ENCODE data around the gene SLC25A30.
"Not testable (repeated sequence)": the region's sequence is repeated elsewhere in the genome, so short reads cannot be mapped to it uniquely, and the experiment has no call there.

The SLC25A30 gene

GRCh38 chr13:45388664-45389063 is 29.5 kb downstream of the SLC25A30 start:
- no peak for DNase-seq

- DNase-seq = not testable (repeated sequence)
Measured at GRCh38 chr13:45386892-45387575, 31.1 kb downstream of the SLC25A30 start.

GRCh38 chr13:45385907-45386553 is 32.1 kb downstream of the SLC25A30 start:
- DNase-seq = no peak

- no peak for DNase-seq
Measured at GRCh38 chr13:45385320-45385719, 32.9 kb downstream of the SLC25A30 start.

GRCh38 chr13:45384474-45385174 is 33.5 kb downstream of the SLC25A30 start:
- no peak for DNase-seq

GRCh38 chr13:45382739-45383138 is 35.4 kb downstream of the SLC25A30 start:
- DNase-seq = not testable (repeated sequence)

- DNase-seq = no peak
Measured at GRCh38 chr13:45381196-45381595, 37.0 kb downstream of the SLC25A30 start.

- DNase-seq = not testable (repeated sequence)
Measured at GRCh38 chr13:45380708-45381107, 37.5 kb downstream of the SLC25A30 start.

- not testable (repeated sequence) for DNase-seq
Measured at GRCh38 chr13:45379516-45379915, 38.7 kb downstream of the SLC25A30 start.

GRCh38 chr13:45378786-45379185 is 39.4 kb downstream of the SLC25A30 start:
- DNase-seq = not testable (repeated sequence)

GRCh38 chr13:45377314-45377713 is 40.9 kb downstream of the SLC25A30 start:
- DNase-seq = not testable (repeated sequence)

GRCh38 chr13:45376651-45377050 is 41.5 kb downstream of the SLC25A30 start:
- DNase-seq = not testable (repeated sequence)

GRCh38 chr13:45374917-45375316 is 43.3 kb downstream of the SLC25A30 start:
- DNase-seq = no peak

- DNase-seq = no peak
Measured at GRCh38 chr13:45373162-45373547, 45.0 kb downstream of the SLC25A30 start.

- DNase-seq = peak; percentile 81
Measured at GRCh38 chr13:45372189-45373161, 45.7 kb downstream of the SLC25A30 start.

GRCh38 chr13:45370922-45371406 is 47.2 kb downstream of the SLC25A30 start:
- DNase-seq = no peak

GRCh38 chr13:45369116-45369515 is 49.1 kb downstream of the SLC25A30 start:
- DNase-seq = no peak

GRCh38 chr13:45368571-45368970 is 49.6 kb downstream of the SLC25A30 start:
- DNase-seq = no peak

GRCh38 chr13:45368005-45368404 is 50.2 kb downstream of the SLC25A30 start:
- DNase-seq = no peak

GRCh38 chr13:45367358-45367757 is 50.8 kb downstream of the SLC25A30 start:
- DNase-seq = no peak

GRCh38 chr13:45365558-45365885 is 52.7 kb downstream of the SLC25A30 start:
- no peak for DNase-seq

GRCh38 chr13:45364876-45365557 is 53.2 kb downstream of the SLC25A30 start:
- DNase-seq = no peak
